ENCODE results near the gene POLDIP3.
A peak's percentile ranks its signal among the peaks of the same experiment; 100 is the strongest.

Gene POLDIP3

DNA sequence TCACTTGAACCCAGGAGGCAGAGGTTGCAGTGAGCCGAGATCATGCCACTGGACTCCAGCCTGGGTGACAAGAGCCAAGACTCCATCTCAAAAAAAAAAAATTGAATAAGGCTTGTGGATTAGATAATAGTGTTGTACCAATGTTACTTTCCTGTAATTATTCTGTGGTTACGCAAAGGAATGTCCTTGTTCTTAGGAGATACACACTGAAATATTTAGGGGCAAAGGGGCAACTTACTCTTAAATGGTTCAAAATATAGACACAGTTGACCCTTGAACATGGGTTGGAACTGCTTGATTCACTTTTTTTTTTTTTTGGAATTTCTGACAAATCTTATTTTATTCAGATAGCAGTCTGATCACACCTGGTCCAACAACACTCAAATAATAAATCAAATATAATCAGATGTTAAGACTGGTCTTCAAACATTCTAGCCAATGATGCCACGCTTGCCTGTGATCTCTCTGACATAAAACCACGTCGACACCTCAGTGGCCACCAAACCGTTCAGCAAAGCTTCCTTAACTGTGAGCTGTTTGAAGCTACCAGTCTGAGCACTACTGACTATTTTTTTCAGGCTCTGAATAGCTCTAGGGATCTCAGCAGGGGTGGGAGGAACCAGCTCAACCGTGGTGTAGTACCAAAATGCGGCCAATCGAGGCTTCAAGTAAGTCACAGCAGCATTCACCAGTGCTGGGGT, 25.0 kb upstream of the POLDIP3 start:
- DNase-seq (ENCODE audit: low read depth), result peak; percentile 62
- TF ChIP-seq, protein P1, sequence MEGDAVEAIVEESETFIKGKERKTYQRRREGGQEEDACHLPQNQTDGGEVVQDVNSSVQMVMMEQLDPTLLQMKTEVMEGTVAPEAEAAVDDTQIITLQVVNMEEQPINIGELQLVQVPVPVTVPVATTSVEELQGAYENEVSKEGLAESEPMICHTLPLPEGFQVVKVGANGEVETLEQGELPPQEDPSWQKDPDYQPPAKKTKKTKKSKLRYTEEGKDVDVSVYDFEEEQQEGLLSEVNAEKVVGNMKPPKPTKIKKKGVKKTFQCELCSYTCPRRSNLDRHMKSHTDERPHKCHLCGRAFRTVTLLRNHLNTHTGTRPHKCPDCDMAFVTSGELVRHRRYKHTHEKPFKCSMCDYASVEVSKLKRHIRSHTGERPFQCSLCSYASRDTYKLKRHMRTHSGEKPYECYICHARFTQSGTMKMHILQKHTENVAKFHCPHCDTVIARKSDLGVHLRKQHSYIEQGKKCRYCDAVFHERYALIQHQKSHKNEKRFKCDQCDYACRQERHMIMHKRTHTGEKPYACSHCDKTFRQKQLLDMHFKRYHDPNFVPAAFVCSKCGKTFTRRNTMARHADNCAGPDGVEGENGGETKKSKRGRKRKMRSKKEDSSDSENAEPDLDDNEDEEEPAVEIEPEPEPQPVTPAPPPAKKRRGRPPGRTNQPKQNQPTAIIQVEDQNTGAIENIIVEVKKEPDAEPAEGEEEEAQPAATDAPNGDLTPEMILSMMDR (conservative IDR thresholded peaks at IDR 0.05; ENCODE audit: low read depth, low read length), result no peak
- H3K4me3 ChIP-seq (ENCODE audit: low read depth, low read length), result no peak overlapping the region

DNA sequence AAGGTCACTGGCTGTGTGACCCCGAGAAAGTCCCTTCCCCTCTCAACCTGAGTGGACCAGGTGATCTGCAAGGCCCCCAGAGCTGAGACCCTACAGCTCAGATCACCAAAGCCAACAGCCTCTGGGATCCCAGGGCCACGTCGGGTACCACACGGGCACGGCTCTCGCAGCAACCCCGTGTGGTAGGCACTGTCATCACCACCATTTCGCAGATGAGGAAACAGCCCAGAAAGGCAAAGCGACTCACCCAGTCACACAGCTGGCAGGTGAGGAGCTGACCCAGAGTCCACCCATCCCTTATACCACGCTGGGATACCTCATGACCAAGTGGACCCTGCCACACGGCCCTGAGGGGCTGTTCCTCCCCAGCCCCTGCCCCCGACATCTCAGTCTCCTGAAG, 22.9 kb upstream of the POLDIP3 start:
- no peak overlapping the region for H3K4me3 ChIP-seq (ENCODE audit: low read depth, low read length)
- TF ChIP-seq, protein P1 (conservative IDR thresholded peaks at IDR 0.05; ENCODE audit: low read depth, low read length), result no peak

DNA sequence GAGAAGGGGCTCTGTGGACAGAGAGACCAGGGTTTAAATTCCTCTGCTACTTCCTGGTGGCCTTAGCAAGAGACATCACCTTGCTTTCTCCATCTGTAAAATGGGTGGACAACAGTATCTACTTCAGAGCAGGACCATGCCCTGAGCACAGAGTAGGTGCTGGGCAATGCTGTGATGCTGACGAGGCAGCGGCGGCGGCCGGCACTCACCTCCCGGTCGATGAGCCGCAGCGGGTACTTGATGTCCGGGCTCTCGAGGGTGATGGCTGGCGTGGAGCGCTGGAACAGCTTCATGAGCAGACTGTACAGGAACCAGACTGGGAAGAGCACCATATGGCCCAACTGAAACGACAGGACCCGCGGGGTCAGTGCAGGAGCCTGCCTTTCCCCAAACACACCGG, 21.8 kb upstream of the POLDIP3 start:
- no peak for DNase-seq (ENCODE audit: low read depth)
- no peak overlapping the region for H3K4me3 ChIP-seq (ENCODE audit: low read depth, low read length)
- TF ChIP-seq, protein P1 (conservative IDR thresholded peaks at IDR 0.05; ENCODE audit: low read depth, low read length), result no peak

More for the DNA sequence above, 22.9 kb upstream of the POLDIP3 start:
- DNase-seq (ENCODE audit: low read depth), result no peak

DNA sequence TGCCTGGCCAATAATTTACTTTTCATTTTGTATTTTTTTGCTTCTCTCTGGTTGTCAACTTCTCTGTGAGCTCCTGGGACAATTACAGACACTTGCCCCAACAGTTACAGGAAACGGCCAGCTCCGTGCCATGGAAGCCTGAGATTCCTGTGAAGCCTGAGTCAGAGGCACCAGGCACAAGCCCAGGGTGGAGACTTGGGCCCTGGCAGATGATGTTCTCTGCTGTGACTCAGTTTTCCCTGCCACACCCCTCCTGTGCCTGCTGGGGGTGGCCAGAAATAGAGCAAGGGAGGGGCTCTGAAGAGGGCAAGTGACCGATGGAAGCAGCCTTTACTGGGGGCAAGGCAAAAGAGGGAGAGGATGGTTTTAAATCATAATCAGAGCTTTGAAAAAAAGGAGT, 20.8 kb upstream of the POLDIP3 start:
- H3K4me3 ChIP-seq (ENCODE audit: low read depth, low read length), result no peak overlapping the region
- TF ChIP-seq, protein P1 (conservative IDR thresholded peaks at IDR 0.05; ENCODE audit: low read depth, low read length), result no peak
- peak; percentile 84 for DNase-seq (ENCODE audit: low read depth)

DNA sequence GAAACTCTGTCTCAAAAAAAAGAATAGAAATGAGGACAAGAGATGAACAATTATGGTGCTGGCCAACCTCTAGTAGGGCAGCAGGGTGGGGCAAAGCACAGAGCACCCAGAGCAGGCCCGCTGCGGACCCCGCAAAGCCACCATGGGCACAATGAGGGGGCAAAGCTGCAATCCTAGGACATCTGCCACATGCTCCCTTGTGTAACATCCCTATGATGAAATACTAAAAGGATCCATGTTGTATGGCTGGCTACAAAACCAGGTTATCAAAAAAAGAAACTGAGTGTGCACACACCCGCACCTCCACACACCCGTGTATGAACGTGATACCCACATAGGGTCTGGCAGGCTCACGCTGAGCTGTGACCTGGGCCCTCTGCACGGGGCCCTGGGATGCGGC, 18.3 kb upstream of the POLDIP3 start:
- H3K4me3 ChIP-seq (ENCODE audit: low read depth, low read length), result no peak overlapping the region
- no peak for DNase-seq (ENCODE audit: low read depth)
- TF ChIP-seq, protein P1 (conservative IDR thresholded peaks at IDR 0.05; ENCODE audit: low read depth, low read length), result no peak

DNA sequence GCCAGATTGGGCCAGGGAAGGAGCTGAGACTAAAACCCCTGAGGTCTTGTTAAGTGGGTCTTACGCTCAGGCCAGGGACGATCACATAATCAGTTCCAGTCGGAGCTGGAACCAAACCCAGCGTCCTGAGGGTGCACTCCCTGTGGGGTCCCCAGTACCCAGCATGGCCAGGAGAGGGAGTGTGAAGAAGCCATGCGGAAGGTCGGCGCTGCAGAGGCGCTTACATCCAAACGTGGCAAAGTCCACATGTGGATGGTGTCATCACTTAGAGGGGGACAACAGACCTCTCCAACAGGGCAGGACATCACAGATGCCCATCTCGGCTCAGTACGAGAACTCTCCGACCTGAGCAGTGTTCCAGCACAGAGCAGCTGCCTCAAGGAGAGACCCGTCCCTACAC, 17.4 kb upstream of the POLDIP3 start:
- H3K4me3 ChIP-seq (ENCODE audit: low read depth, low read length), result no peak overlapping the region
- peak; percentile 26 for DNase-seq (ENCODE audit: low read depth)
- TF ChIP-seq, protein P1 (conservative IDR thresholded peaks at IDR 0.05; ENCODE audit: low read depth, low read length), result peak; percentile 60
